ENCODE measurements around the gene PLS3. TPM values are rescaled to one million over a fixed set of nuclear protein-coding genes. Genes with fewer than 3 reads are reported as not detected.
A peak's percentile ranks its signal among the peaks of the same experiment; 100 is the strongest.

Gene PLS3
- total and polyA plus RNA-seq, 2 donors (not counting 3 experiments of a cell fraction or from before 2014, with no cell fraction given): 120 to 329 TPM

- no TSS peak for BruUV-seq (replicated peaks)
- Histone ChIP-seq H3K9ac (replicated peaks; ENCODE audit: extremely low read depth, insufficient read depth, low read length) (peak overlapping the region; percentile 96), H3K36me3 (ENCODE audit: control insufficient read depth in 2 of 2, extremely low read depth in 1 of 2, insufficient read depth in 2 of 2, low read length in 2 of 2) (no peaks in the 10 kb centered on the region), H3K27ac (ENCODE audit: insufficient read depth, low read depth, low read length) (peak overlapping the region; percentile 94), H4K20me1 (replicated peaks; ENCODE audit: control insufficient read depth, extremely low read depth, insufficient read depth, low read length) (no peaks in the 10 kb centered on the region), H3K9me3 (replicated peaks; ENCODE audit: control insufficient read depth, insufficient read depth, low read length) (no peaks in the 10 kb centered on the region), H3K27me3 (ENCODE audit: control insufficient read depth in 2 of 2, insufficient read depth in 2 of 2, low read length in 2 of 2) (no peaks in the 10 kb centered on the region), H3K79me2 (ENCODE audit: control insufficient read depth, insufficient read depth, low read length) (peaks cover 43% of the 10 kb centered on the region), H2AFZ (ENCODE audit: low read depth, low read length) (peak overlapping the region; percentile 6), H3K4me3 (replicated peaks in 1 of 3; ENCODE audit: insufficient read depth in 1 of 3, low read depth in 1 of 3, low read length in 3 of 3) (peak overlapping the region; percentile 60 to 89 (median 77)), H3K4me1 (ENCODE audit: control insufficient read depth, extremely low read depth, insufficient read depth, low read length) (peaks cover 37% of the 10 kb centered on the region), H3K9me1 (replicated peaks; ENCODE audit: control insufficient read depth, extremely low read depth, insufficient read depth, low read length) (no peaks in the 10 kb centered on the region), H3K4me2 (ENCODE audit: insufficient read depth, low read length) (peak overlapping the region; percentile 18)
- peak; percentile 70 for DNase-seq (ENCODE audit: low read depth, low spot score)
- intact Hi-C loops (cut with micrococcal nuclease): loop anchor here (2.0 to 5.0 kb wide), 3 partner anchors 24 to 100 kb away; no protein-coding TSS in a partner anchor
- dilution Hi-C loops (cut with MboI; ENCODE audit: extremely low pct_ligation_motif_present, low sequenced_read_pairs): no loop called here
- FAIRE-seq: peak; percentile 80
- ChIA-PET CTCF (interaction anchor here (1.0 to 3.8 kb wide), 4 partner anchors 11 to 230 kb away, joined by 3 to 23 read pairs (median 3); no protein-coding TSS in a partner anchor), POLR2A (interaction anchor here (1.3 kb wide), 1 partner anchor 54 kb away, joined by 3 read pairs; no protein-coding TSS in a partner anchor)
- peak; percentile 54 for TF ChIP-seq JUN (IDR thresholded peaks at IDR 0.05; ENCODE audit: borderline replicate concordance, insufficient read depth, insufficient read length, low read depth)
- no peak for TF ChIP-seq EZH2 (IDR thresholded peaks at IDR 0.05; ENCODE audit: borderline replicate concordance, low read depth, low read length, severe bottlenecking)
- no peak for TF ChIP-seq POLR2A (IDR thresholded peaks at IDR 0.05; ENCODE audit: low read depth, low read length)
- TF ChIP-seq FOS (IDR thresholded peaks at IDR 0.05; ENCODE audit: borderline replicate concordance, insufficient read depth, low read length): peak; percentile 56
- peak; percentile 70 for TF ChIP-seq GATA2 (IDR thresholded peaks at IDR 0.05; ENCODE audit: insufficient read depth, insufficient read length, low read depth, low read length)
- TF ChIP-seq CTCF (IDR thresholded peaks at IDR 0.05; ENCODE audit: extremely low read depth in 1 of 2, insufficient read depth in 1 of 2, low read depth in 1 of 2, low read length in 2 of 2): no peak
Observed at GRCh38 chrX:115560211-115560977, 580 bp upstream of the PLS3 start.
